Stimulated activated CD8-positive, alpha-beta memory T cell treated with anti-CD3 and anti-CD28 coated beads, Interleukin-7, amount 100 ng/mL, for 1 hour (primary cell): ENCODE results near the gene TRIM47.
A peak's percentile ranks its signal among the peaks of the same experiment; 100 is the strongest.
"Not testable (repeated sequence)": the region's sequence is repeated elsewhere in the genome, so short reads cannot be mapped to it uniquely, and the experiment has no call there.

Experiments used
- DNase-seq, 2 donors: peaks; one replicate each; pipeline ENCODE4 v3.0.0-alpha.2; 2020; ENCODE audit warnings: low read depth in 2 of 2

Gene TRIM47

GRCh38 chr17:75892556-75893224, 14.3 kb upstream of the TRIM47 start:
- no peak for DNase-seq

- DNase-seq = no peak
These were observed 13.5 kb upstream of the TRIM47 start for GRCh38 chr17:75891605-75892555.

GRCh38 chr17:75891022-75891604, 12.7 kb upstream of the TRIM47 start:
- DNase-seq = no peak

DNA sequence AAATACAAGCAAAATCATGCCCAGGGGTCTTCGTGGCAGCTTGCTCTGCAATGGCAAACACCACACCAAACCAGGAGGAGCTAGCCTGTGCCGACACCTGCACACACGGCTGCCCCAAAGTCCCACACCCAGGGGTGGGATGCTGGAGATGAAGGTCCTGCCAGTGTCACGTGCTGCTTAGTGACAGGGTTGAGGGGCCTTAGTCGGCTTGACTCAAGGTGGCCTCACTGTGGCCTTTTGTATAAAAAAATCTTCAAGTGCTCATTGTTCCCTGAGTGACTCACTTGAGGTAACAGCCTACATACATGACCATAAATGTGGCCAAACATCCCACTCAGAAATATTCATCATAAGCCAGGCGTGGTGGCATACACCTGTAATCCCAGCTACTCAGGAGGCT, 11.1 kb upstream of the TRIM47 start:
- DNase-seq = no peak

DNA sequence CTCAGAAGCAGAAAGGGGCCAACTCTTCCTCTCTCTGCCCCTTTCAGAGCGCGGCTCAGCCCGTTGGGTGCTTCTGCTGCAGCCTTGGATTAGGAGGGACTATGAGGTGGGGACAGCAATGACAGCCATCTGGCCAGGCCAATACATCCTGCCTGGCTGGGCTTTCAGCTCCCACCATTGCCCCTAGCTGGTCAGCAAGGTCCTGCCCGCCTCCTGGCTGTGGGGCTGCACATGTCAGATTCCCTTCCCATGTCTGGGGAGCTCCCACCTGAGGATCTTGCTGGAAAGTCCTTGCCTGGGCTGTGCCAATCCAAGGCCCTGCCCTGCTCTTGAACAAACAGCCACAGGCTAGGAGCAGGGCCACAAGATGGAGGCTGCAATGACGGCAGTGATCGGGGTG, 10.1 kb upstream of the TRIM47 start:
- DNase-seq = no peak

DNA sequence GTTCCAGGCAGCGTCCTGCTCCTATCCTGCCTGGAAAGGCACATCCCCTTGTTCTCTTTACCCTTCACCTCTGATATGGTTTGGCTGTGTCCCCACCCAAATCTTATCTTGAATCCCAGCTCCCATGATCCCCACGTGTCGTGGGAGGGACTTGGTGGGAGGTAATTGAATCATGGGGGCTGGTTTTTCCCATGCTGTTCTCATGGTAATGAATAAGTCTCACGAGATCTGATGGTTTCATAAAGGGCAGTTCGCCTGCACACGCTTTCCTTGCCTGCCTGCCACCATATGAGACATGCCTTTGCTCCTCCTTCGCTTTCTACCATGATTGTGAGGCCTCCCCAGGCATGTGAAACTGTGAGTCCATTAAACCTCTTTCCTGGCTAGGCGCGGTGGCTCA, 7.5 kb upstream of the TRIM47 start:
- not testable (repeated sequence) for DNase-seq

DNA sequence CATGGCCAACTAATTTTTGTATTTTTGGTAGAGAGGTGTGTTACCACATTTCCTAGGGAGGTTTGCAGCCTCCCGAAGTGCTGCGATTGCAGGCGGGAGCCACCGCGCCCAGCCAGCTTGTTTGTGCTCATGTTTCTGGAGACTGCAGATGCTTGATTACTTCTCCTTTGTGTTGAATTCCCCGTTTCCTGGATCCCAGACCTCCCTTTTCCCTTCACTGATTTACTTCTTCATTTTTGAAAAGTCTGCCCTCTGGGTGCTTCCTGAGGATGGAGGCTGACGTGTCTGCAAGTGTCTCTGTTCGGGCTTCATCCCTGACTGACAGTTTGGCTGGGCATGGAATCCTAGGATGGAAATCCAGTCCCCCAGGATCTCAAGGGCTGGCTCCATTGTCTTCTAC, 7.0 kb upstream of the TRIM47 start:
- DNase-seq = no peak

DNA sequence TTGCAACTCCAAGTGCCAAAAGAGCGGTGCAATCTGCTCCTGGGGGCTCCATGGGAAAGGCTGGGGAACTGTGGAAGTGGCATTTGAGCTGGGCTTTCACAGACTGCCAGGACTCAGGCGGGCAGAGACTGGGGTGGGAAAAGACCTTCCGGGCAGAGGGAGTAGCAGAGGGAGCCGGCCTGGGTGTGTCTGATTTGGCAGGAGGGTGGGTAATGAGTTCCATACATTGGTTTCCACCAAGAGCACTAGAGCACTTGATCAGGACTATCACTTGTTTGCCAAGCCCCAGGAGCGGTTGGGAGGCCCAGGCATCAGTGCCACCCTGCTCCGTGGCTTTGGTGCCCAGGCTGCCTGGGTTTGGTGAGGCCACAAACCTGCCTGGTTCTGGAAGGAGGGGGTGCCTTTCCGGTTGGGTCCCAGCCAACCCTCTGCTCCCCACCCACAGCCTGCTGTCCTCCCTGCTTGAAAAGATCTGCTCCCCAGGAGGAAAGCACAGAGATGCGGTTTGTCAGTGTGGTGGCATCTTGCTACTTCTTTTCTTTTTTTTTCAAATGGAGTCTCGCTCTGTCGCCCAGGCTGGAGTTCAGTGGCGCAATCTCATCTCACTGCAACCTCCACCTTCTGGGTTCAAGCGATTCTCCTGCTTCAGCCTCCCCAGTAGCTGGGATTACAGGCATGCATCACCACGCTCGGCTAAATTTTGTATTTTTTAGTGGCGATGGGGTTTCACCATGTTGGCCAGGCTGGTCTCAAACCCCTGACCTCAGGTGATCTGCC, 3.5 kb upstream of the TRIM47 start:
- DNase-seq = no peak

DNA sequence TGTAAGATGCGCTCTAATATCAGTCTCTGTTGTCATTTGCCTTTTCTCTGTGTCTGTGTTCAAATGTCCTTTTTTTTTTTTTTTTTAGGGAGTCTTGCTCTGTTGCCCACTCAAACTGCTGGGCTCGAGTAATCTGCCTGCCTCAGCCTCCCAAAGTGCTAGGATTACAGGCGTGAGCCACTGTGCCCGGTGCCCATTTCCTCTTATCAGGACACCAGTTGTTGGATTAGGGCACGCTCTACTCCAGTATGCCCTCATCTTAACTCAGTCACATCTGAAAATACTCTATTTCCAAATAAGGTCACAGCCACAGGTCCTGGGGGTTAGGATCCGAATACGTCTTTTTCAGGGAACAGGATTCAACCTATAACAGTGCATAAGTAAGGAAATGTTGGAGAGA, 1.9 kb upstream of the TRIM47 start:
- no peak for DNase-seq

- peak; percentile 38 to 40 for DNase-seq
These were observed 618 bp downstream of the TRIM47 start for GRCh38 chr17:75877752-75878173.

- no peak for DNase-seq
These were observed 1.2 kb downstream of the TRIM47 start for GRCh38 chr17:75876938-75877751.

- peak; percentile 35 to 47 for DNase-seq
These were observed 2.0 kb downstream of the TRIM47 start for GRCh38 chr17:75876190-75876937.

DNA sequence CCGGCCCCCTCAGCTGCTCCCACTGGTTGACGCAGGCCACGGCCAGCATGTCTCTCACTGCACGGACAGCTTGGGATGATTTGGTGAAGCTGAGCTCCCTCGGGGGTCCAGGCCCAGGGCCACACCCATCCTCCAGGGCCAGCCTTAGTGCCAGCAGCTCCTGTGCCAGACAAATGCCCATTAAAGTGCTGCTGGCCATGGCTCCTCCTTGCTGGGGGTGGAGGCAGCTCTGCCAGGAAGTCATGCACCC, 2.5 kb downstream of the TRIM47 start:
- no peak for DNase-seq

GRCh38 chr17:75875182-75875939, 3.0 kb downstream of the TRIM47 start:
- DNase-seq = no peak

GRCh38 chr17:75874323-75875181, 3.8 kb downstream of the TRIM47 start:
- DNase-seq = no peak

DNA sequence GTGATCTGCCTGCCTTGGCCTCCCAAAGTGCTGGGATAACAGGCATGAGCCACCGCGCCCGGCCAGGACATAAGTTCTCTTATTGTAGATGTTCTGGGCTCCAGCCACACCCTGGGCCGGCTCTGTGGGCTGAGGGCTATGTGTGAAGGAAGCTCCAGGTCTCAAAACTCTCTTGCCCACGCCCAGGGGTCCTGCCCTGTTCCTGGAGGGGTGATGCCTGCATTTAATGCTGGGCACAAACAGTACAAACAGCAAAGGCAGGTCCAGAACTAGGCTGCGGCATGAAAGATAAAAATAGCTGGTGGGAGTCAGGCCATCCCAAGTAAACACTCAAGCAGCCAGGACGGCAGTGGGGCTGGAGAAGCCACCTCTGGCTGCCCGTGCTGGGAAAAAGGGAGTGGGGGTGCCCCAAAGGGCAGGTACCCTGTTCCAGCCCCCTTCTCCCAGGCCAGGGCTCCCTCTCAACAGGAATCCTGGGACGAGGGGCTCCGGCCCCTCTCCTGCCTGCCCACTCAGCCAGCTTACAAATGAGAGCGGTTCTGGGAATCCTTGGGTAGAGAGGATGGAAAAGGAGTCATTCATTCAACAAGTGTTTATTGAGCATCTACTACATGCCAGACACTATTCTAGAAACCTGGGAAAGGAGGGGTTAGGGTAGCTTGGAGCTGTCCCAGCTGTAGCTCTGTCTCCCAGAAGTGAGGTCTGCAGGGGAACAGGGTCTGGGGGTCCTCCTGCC, 4.6 kb downstream of the TRIM47 start:
- no peak for DNase-seq

DNA sequence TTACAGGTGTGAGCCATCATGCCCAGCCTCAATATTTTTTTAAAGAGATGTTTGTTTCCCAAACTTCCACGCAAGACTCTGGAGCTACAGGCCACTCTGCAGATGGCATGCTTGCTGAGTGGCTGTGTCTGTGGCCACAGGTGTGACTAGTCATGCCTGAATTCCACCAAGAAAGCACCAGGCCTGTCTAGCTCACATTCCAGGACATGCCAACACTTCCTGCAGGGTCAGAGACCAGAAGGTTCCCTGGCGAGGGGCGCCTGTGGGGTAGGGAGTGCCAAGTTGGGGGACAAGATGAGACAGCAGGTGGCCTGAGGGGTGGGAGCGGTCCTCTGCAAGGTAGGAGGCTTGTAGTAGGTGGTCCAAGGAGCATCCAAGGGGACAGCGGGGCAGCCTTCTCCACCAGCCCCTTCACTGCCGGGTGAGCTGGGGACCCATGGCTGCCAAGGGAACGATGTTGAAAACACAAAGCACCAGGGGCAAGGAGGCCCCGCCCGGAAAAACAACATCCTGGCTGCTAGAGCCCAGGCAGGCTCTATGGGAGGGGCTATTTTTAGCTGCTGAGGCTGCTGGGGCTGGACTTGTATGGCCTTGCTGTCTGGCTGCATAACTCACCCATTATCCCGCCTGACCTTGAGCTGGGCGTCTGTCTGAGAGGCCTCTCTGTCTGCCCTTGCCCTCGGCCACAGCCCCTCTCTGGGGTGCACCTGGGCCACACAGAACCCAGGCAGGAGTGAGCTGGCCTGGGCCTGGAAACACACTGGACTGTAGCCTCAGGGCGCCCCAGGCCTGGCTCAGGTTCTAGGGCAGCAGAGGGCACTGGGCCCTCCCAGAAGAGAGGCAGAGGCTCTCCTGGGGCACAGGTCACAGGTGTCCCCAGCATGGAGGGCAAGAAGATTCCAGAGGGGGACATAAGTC, 5.7 kb downstream of the TRIM47 start:
- DNase-seq = peak; percentile 14 to 32
